Metanephros (tissue), 1 donor: ENCODE measurements around the gene KRTAP13-3. TPM values are rescaled to one million over a fixed set of nuclear protein-coding genes. Genes with fewer than 3 reads are reported as not detected.

Source experiments
- total RNA-seq: library from RNA; depleted of rRNA; stranded (reverse); fragments of >200 nt; gene quantifications from one replicate; pipeline ENCODE4 v1.2.3, GENCODE V29; 2014

Gene KRTAP13-3, protein sequence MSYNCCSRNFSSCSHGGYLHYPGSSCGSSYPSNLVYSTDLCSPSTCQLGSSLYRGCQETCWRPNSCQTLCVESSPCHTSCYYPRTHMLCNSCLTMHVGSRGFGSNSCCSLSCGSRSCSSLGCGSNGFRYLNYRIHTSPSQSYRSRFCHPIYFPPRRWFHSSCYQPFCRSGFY
- total RNA-seq = not detected

GRCh38 chr21:30425826-30426225 lies at the start of gene KRTAP13-3:
Gene KRTAP13-3 (minus strand): TSS chr21:30425926. CDS start chr21:30425912, 14 bp downstream.

GRCh38 chr21:30439975-30440374 lies 14.2 kb upstream of the KRTAP13-3 start, which contains the start of gene KRTAP15-1:
Gene KRTAP15-1 (plus strand): TSS chr21:30440275. CDS start chr21:30440328, 53 bp downstream.

GRCh38 chr21:30430170-30430655 lies 4.5 kb upstream of the KRTAP13-3 start, which contains the start of gene KRTAP13-4:
Gene KRTAP13-4 (plus strand): TSS chr21:30430220. CDS start chr21:30430276, 56 bp downstream.

DNA sequence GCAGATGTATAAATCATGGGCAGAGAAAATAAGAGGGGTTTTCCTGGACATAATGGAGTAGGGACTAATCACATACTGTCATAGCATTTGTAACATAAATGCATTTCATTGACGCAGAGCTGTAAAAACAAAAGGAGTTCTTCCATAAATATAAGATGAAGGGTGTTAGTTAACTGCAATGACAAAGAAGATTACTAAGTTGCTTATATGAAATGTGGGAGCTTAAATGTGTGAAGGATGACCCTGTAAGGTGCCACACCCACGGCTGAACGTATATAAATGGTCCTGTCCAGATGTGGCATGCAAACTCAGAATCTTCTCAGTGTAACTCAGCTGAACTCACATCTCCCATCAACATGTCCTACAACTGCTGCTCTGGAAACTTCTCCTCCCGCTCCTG lies 30.0 kb downstream of the KRTAP13-3 start, which contains the start of gene KRTAP13-1:
KRTAP13-1 (plus strand) TSS at position 301 of the 400 bp plus-strand sequence; CDS start at position 357, 56 bp downstream.

Other genes starting within 250 kb of the KRTAP13-3 start
- gene CLDN8, start 209.8 kb downstream of the KRTAP13-3 start, total RNA-seq = 60.0 TPM
- gene KRTAP24-1, start 143.0 kb downstream of the KRTAP13-3 start, total RNA-seq = not detected
- gene KRTAP25-1, start 136.4 kb downstream of the KRTAP13-3 start, total RNA-seq = not detected
- not detected for gene KRTAP26-1, start 105.6 kb downstream of the KRTAP13-3 start, total RNA-seq
- not detected for gene KRTAP27-1, start 88.2 kb downstream of the KRTAP13-3 start, total RNA-seq
- not detected for gene KRTAP23-1, start 77.3 kb downstream of the KRTAP13-3 start, total RNA-seq
- gene KRTAP13-2, start 53.7 kb downstream of the KRTAP13-3 start, total RNA-seq = not detected
- gene KRTAP13-1, start 29.9 kb downstream of the KRTAP13-3 start, total RNA-seq = not detected
- gene KRTAP13-4, start 4.3 kb upstream of the KRTAP13-3 start, total RNA-seq = not detected
- gene KRTAP15-1, start 14.3 kb upstream of the KRTAP13-3 start, total RNA-seq = not detected
- gene KRTAP19-1, start 54.4 kb upstream of the KRTAP13-3 start, total RNA-seq = not detected
- not detected for gene KRTAP19-2, start 61.5 kb upstream of the KRTAP13-3 start, total RNA-seq
- not detected for gene KRTAP19-3, start 66.1 kb upstream of the KRTAP13-3 start, total RNA-seq
- not detected for gene KRTAP19-4, start 71.2 kb upstream of the KRTAP13-3 start, total RNA-seq
- gene KRTAP19-5, start 76.2 kb upstream of the KRTAP13-3 start, total RNA-seq = not detected
- gene KRTAP19-6, start 115.9 kb upstream of the KRTAP13-3 start, total RNA-seq = not detected
- not detected for gene KRTAP19-7, start 135.4 kb upstream of the KRTAP13-3 start, total RNA-seq
- not detected for gene KRTAP22-2, start 164.5 kb upstream of the KRTAP13-3 start, total RNA-seq
- not detected for gene KRTAP6-3, start 166.5 kb upstream of the KRTAP13-3 start, total RNA-seq
- not detected for gene KRTAP6-2, start 173.0 kb upstream of the KRTAP13-3 start, total RNA-seq
- gene KRTAP22-1, start 175.2 kb upstream of the KRTAP13-3 start, total RNA-seq = not detected
- not detected for gene KRTAP6-1, start 188.0 kb upstream of the KRTAP13-3 start, total RNA-seq
- not detected for gene KRTAP20-1, start 190.5 kb upstream of the KRTAP13-3 start, total RNA-seq
- gene KRTAP20-4, start 194.7 kb upstream of the KRTAP13-3 start, total RNA-seq = not detected
- gene KRTAP20-2, start 209.3 kb upstream of the KRTAP13-3 start, total RNA-seq = not detected
- gene KRTAP20-3, start 216.9 kb upstream of the KRTAP13-3 start, total RNA-seq = not detected